Measurements from ENCODE around the gene DNAI1. TPM values are rescaled to one million over a fixed set of nuclear protein-coding genes. Genes with fewer than 3 reads are reported as not detected.

The DNAI1 gene
- total and polyA plus RNA-seq, 2 of the 13 experiments (the other 11 are each of a cell fraction or from before 2014, with no cell fraction given), result not detected

DNA sequence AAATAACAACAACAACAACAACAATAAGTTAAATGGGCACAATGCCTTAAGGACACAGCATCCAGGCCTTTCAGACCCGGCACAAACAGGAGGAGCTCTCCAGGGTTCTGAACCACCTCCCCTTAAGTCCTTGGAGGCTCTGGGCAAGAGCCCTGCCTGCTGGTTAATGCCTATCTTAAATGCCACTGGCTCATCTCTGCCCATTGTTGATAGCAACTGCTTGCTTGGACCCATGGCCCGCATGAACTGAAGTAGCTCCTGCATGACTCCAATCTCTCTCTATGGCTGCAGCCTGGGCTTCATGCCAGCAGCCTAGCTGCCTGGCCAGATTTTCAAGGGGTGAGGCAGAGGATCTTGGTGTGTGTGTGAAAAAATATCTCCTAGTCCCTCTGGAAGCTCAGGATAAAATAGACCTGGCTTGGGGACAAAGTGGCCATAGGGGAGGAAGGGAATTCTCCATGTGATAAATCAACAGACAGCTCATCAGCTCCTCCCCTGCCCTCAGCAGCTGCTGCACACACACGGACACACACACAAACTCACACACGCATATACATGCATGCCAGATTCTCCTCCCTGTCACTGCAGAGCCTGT, 27.7 kb upstream of the DNAI1 start (continued):
- TF ChIP-seq PAXIP1 (CRISPR knock-in tag; conservative IDR thresholded peaks at IDR 0.05) (no peak), ATF7-NPFF (CRISPR knock-in tag; IDR thresholded peaks at IDR 0.05; ENCODE audit: low read depth) (no peak), ZNF530 (CRISPR knock-in tag; IDR thresholded peaks at IDR 0.05; ENCODE audit: low read depth) (no peak), ZNF30 (CRISPR knock-in tag; IDR thresholded peaks at IDR 0.05) (no peak), FOXA1 (IDR thresholded peaks at IDR 0.05) (no peak), FOXA1 (CRISPR knock-in tag; IDR thresholded peaks at IDR 0.05) (no peak)
- TF ChIP-seq, protein P1, sequence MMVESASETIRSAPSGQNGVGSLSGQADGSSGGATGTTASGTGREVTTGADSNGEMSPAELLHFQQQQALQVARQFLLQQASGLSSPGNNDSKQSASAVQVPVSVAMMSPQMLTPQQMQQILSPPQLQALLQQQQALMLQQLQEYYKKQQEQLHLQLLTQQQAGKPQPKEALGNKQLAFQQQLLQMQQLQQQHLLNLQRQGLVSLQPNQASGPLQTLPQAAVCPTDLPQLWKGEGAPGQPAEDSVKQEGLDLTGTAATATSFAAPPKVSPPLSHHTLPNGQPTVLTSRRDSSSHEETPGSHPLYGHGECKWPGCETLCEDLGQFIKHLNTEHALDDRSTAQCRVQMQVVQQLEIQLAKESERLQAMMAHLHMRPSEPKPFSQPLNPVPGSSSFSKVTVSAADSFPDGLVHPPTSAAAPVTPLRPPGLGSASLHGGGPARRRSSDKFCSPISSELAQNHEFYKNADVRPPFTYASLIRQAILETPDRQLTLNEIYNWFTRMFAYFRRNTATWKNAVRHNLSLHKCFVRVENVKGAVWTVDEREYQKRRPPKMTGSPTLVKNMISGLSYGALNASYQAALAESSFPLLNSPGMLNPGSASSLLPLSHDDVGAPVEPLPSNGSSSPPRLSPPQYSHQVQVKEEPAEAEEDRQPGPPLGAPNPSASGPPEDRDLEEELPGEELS (CRISPR knock-in tag; IDR thresholded peaks at IDR 0.05), result no peak

DNA sequence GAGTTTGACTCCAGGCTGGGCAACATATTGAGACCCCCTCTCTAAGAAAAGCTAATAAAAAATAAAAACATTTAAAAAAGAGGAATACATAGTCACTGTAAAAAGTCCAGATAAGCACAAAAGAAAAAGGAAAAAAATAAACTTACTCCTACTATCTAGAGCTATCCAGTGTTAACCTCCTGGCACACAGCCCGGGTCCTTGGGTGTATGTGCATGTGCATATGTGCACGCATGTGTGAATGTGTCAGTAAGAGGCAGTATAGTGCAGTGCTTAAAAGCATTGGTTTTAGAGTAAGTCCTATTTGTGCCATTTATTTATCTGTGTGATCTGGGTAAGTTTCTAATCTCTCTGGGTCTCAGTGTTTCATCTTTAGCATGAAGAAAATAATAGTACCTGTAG, 26.9 kb upstream of the DNAI1 start:
- H3K4me3 ChIP-seq (replicated peaks in 1 of 3; ENCODE audit: insufficient read depth in 1 of 3, low read depth in 2 of 3, low read length in 3 of 3), result no peak overlapping the region
- peaks cover 22% of the 10 kb centered on the region for H3K4me1 ChIP-seq (ENCODE audit: insufficient read depth, low read length)
- WGBS (ENCODE audit: low lambda C conversion rate), result 94% methylated on average over 2 of the region's 2 CpGs
- no peaks in the 10 kb centered on the region for H3K9me3 ChIP-seq (ENCODE audit: low read length)
- POLR2A ChIA-PET, result no interaction called here
- CTCF ChIA-PET (ENCODE audit: low intra/inter-chr PET ratio, low total read pairs), result no interaction called here
- no TSS peak for BruUV-seq (replicated peaks)
- H2AFZ ChIP-seq (ENCODE audit: low read length), result no peak overlapping the region
- no peaks in the 10 kb centered on the region for H3K27me3 ChIP-seq (ENCODE audit: control insufficient read depth in 1 of 2, insufficient read depth in 2 of 2, low read length in 2 of 2)
- no peaks in the 10 kb centered on the region for H3K79me2 ChIP-seq (ENCODE audit: insufficient read depth, low read length)
- H3K4me2 ChIP-seq (ENCODE audit: low read depth, low read length), result no peak overlapping the region
- no peaks in the 10 kb centered on the region for H3K36me3 ChIP-seq (replicated peaks in 1 of 2; ENCODE audit: control insufficient read depth in 1 of 2, insufficient read depth in 2 of 2, low read length in 2 of 2)
- in situ Hi-C loops (cut with HindIII; ENCODE audit: extremely low pct_ligation_motif_present, low pct_unique_long_range_greater_than_20kb), result loop anchor here (5.0 kb wide), 1 partner anchor 71 kb away; no protein-coding TSS in a partner anchor
- FAIRE-seq (no peak), ATAC-seq (no peak), DNase-seq (ENCODE audit: low spot score) (no peak)
- H3K27ac ChIP-seq (ENCODE audit: extremely low read length, insufficient read depth, low read length), result no peak overlapping the region
- intact Hi-C loops (cut with micrococcal nuclease; ENCODE audit: unreplicated experiment), result no loop called here
- H3K9ac ChIP-seq (ENCODE audit: insufficient read depth, low read depth, low read length), result no peak overlapping the region
- H4K20me1 ChIP-seq (ENCODE audit: insufficient read depth, low read length), result 0 out of 2 replicates have a peak, but pooled peaks cover 5% of the 10 kb centered on the region
- no peak for TF ChIP-seq KAT7 (CRISPR knock-in tag; IDR thresholded peaks at IDR 0.05; ENCODE audit: borderline replicate concordance)
- no peak for TF ChIP-seq ZNF607 (CRISPR knock-in tag; IDR thresholded peaks at IDR 0.05; ENCODE audit: borderline replicate concordance)
- TF ChIP-seq, protein P2, sequence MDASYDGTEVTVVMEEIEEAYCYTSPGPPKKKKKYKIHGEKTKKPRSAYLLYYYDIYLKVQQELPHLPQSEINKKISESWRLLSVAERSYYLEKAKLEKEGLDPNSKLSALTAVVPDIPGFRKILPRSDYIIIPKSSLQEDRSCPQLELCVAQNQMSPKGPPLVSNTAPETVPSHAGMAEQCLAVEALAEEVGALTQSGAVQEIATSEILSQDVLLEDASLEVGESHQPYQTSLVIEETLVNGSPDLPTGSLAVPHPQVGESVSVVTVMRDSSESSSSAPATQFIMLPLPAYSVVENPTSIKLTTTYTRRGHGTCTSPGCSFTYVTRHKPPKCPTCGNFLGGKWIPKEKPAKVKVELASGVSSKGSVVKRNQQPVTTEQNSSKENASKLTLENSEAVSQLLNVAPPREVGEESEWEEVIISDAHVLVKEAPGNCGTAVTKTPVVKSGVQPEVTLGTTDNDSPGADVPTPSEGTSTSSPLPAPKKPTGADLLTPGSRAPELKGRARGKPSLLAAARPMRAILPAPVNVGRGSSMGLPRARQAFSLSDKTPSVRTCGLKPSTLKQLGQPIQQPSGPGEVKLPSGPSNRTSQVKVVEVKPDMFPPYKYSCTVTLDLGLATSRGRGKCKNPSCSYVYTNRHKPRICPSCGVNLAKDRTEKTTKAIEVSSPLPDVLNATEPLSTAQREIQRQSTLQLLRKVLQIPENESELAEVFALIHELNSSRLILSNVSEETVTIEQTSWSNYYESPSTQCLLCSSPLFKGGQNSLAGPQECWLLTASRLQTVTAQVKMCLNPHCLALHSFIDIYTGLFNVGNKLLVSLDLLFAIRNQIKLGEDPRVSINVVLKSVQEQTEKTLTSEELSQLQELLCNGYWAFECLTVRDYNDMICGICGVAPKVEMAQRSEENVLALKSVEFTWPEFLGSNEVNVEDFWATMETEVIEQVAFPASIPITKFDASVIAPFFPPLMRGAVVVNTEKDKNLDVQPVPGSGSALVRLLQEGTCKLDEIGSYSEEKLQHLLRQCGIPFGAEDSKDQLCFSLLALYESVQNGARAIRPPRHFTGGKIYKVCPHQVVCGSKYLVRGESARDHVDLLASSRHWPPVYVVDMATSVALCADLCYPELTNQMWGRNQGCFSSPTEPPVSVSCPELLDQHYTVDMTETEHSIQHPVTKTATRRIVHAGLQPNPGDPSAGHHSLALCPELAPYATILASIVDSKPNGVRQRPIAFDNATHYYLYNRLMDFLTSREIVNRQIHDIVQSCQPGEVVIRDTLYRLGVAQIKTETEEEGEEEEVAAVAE (CRISPR knock-in tag; IDR thresholded peaks at IDR 0.05; ENCODE audit: borderline replicate concordance), result no peak
- TF ChIP-seq ZFY (CRISPR knock-in tag; IDR thresholded peaks at IDR 0.05), result no peak
- TF ChIP-seq CENPBD1 (CRISPR knock-in tag; IDR thresholded peaks at IDR 0.05; ENCODE audit: borderline replicate concordance, low read depth), result no peak
- TF ChIP-seq NFE2L1 (CRISPR knock-in tag; IDR thresholded peaks at IDR 0.05; ENCODE audit: borderline replicate concordance), result no peak

Measured in HepG2 (cell line).